Measurements from ENCODE around the gene GATAD2A. TPM values are rescaled to one million over a fixed set of nuclear protein-coding genes. Genes with fewer than 3 reads are reported as not detected.
A peak's percentile ranks its signal among the peaks of the same experiment; 100 is the strongest.

The GATAD2A gene
- total and polyA plus RNA-seq, 2 of the 8 experiments (the other 6 are each of a cell fraction or from before 2014, with no cell fraction given), result 38.4 to 205 TPM

GRCh38 chr19:19538061-19538784 is 132.7 kb downstream of the GATAD2A start, which contains the start of gene CILP2:
Gene CILP2 (plus strand): TSS chr19:19538265. CDS start chr19:19538350, 85 bp downstream.
- Histone ChIP-seq H3K79me1 (ENCODE audit: low read depth, low read length) (no peaks in the 10 kb centered on the region), H3K27ac (ENCODE audit: low read depth, low read length) (no peak within 1 kb of the TSS), H3K9me3 (ENCODE audit: insufficient read depth in 2 of 2, low read depth in 1 of 2, low read length in 1 of 2) (peaks cover 0 to 4% of the 10 kb centered on the region in 2 experiments; a peak in 1 of 4 replicates), H2AFZ (ENCODE audit: low read length) (no peak within 1 kb of the TSS), H2BK20ac (ENCODE audit: low read length) (no peak within 1 kb of the TSS), H3K4me3 (ENCODE audit: extremely low read depth in 1 of 4, insufficient read depth in 2 of 4, low read depth in 3 of 4, low read length in 4 of 4) (peak within 1 kb of the TSS; percentile 45 to 62 (median 52)), H3K9ac (replicated peaks in 1 of 4; ENCODE audit: extremely low read depth in 1 of 4, low read depth in 3 of 4, low read length in 3 of 4) (peak within 1 kb of the TSS in 2 of 4 experiments; percentile 1 to 78; a peak in 2 of 7 replicates), H2BK120ac (replicated peaks; ENCODE audit: low read depth, low read length) (no peak within 1 kb of the TSS), H2BK12ac (ENCODE audit: low read depth, low read length) (no peak within 1 kb of the TSS), H3K4me2 (ENCODE audit: insufficient read depth in 1 of 2, low read depth in 2 of 2, low read length in 2 of 2) (peak within 1 kb of the TSS; percentile 67 to 79), H3K56ac (replicated peaks; ENCODE audit: insufficient read length, low read depth, low read length) (no peak within 1 kb of the TSS), H2BK5ac (ENCODE audit: low read depth, low read length) (no peak within 1 kb of the TSS), H3K18ac (ENCODE audit: extremely low read depth, low read length) (peak within 1 kb of the TSS; percentile 19), H3K36me3 (ENCODE audit: control insufficient read depth in 2 of 4, insufficient read depth in 4 of 4, low read length in 3 of 4) (no peaks in the 10 kb centered on the region), H3K14ac (ENCODE audit: insufficient read length) (no peak within 1 kb of the TSS), H2AK5ac (ENCODE audit: low read depth, low read length) (no peak within 1 kb of the TSS), H3K4me1 (replicated peaks in 1 of 4; ENCODE audit: control insufficient read depth in 3 of 4, insufficient read depth in 4 of 4, low read length in 3 of 4) (peaks cover 0 to 8% (median 3%) of the 10 kb centered on the region in 4 experiments; a peak in 3 of 7 replicates), H2BK15ac (ENCODE audit: low read length) (0 out of 2 replicates have a peak within 1 kb of the TSS, but pooled peaks have one; percentile 46), H4K8ac (ENCODE audit: extremely low read depth, insufficient read depth, low read length) (0 out of 2 replicates have a peak within 1 kb of the TSS, but pooled peaks have one; percentile 36), H3K27me3 (replicated peaks in 1 of 4; ENCODE audit: control insufficient read depth in 3 of 4, extremely low read depth in 1 of 4, insufficient read depth in 3 of 4, low read length in 3 of 4) (peaks cover 6 to 26% (median 20%) of the 10 kb centered on the region in 4 experiments), H3K23me2 (ENCODE audit: low read depth, low read length) (peaks cover 9% of the 10 kb centered on the region; the same call in 1 of the 2 replicates), H3K4ac (replicated peaks; ENCODE audit: insufficient read length, low read depth, low read length) (no peak within 1 kb of the TSS), H4K20me1 (replicated peaks in 1 of 2; ENCODE audit: control insufficient read depth in 1 of 2, insufficient read depth in 2 of 2, low read length in 2 of 2) (peaks cover 3 to 7% of the 10 kb centered on the region in 2 experiments), H4K5ac (ENCODE audit: insufficient read length, low read depth, low read length) (no peak within 1 kb of the TSS), H3K79me2 (ENCODE audit: control insufficient read depth in 1 of 2, insufficient read depth in 2 of 2, low read length in 2 of 2) (no peaks in the 10 kb centered on the region), H4K91ac (replicated peaks; ENCODE audit: insufficient read length, low read length) (no peak within 1 kb of the TSS), H3K23ac (ENCODE audit: insufficient read length) (no peak within 1 kb of the TSS)
- peak in 1 of 2 experiments; percentile 96 for DNase-seq (ENCODE audit: low read depth in 1 of 2, low spot score in 2 of 2)
- CTCF ChIA-PET (ENCODE audit: partially characterized antibody), result interaction anchor here (0.8 to 8.2 kb wide), 2 partner anchors 9 to 14 kb away, joined by 4 to 104 read pairs; no protein-coding TSS in a partner anchor
- 10% methylated on average over 42 of the region's 56 CpGs; no CpG with 5 or more reads in 1 of the 2 experiments for WGBS, 2 experiments (ENCODE audit: extremely low coverage in 1 of 2, insufficient coverage in 1 of 2, insufficient read length in 1 of 2, insufficient replicate concordance in 2 of 2, low coverage in 1 of 2, low lambda C conversion rate in 2 of 2, missing lambda C conversion rate in 1 of 2)
- FAIRE-seq, result no peak
- POLR2A ChIA-PET (ENCODE audit: partially characterized antibody), result interaction anchor here (1.3 to 1.9 kb wide), 3 partner anchors 10 to 133 kb away, joined by 3 to 4 read pairs (median 4); partner anchors contain the start of genes GATAD2A and NDUFA13
- no peak for TF ChIP-seq MAFK (IDR thresholded peaks at IDR 0.05; ENCODE audit: low read depth, low read length)
- TF ChIP-seq POLR2AphosphoS5 (IDR thresholded peaks at IDR 0.05; ENCODE audit: low read depth, low read length), result peak; percentile 74
- 0 out of 2 replicates have a peak, but pooled peaks have one; percentile 48 for TF ChIP-seq YY1 (IDR thresholded peaks at IDR 0.05; ENCODE audit: low read depth, low read length)
- no peak for TF ChIP-seq POU5F1 (IDR thresholded peaks at IDR 0.05; ENCODE audit: low read depth, low read length)
- no peak for TF ChIP-seq SP1 (IDR thresholded peaks at IDR 0.05; ENCODE audit: low read depth, low read length)
- TF ChIP-seq KDM4A (IDR thresholded peaks at IDR 0.05; ENCODE audit: low read depth, low read length, severe bottlenecking), result peak; percentile 82
- peak; percentile 52; the same call in 1 of the 2 replicates for TF ChIP-seq EGR1 (IDR thresholded peaks at IDR 0.05; ENCODE audit: borderline replicate concordance, low read depth, low read length)
- 0 out of 2 replicates have a peak, but pooled peaks have one; percentile 47 for TF ChIP-seq RBBP5 (IDR thresholded peaks at IDR 0.05; ENCODE audit: borderline replicate concordance, low read depth, low read length)
- TF ChIP-seq TAF7 (optimal IDR thresholded peaks at IDR 0.05; ENCODE audit: borderline replicate concordance, low read depth, low read length), result peak; percentile 73
- TF ChIP-seq TAF1 (IDR thresholded peaks at IDR 0.05; ENCODE audit: low read depth, low read length), result peak; percentile 78
- TF ChIP-seq TBP (IDR thresholded peaks at IDR 0.05; ENCODE audit: low read depth, low read length), result peak; percentile 66; the same call in 1 of the 2 replicates
- TF ChIP-seq HDAC6 (IDR thresholded peaks at IDR 0.05; ENCODE audit: low read depth, low read length), result no peak
- TF ChIP-seq POLR2A (IDR thresholded peaks at IDR 0.05; ENCODE audit: control extremely low read depth in 1 of 2, low read depth in 2 of 2, low read length in 2 of 2), result peak in 1 of 2 experiments; percentile 66; a peak in 1 of 3 replicates

Data from H1 (cell line).